Trophoblast cell (in vitro differentiated cells and primary cell): ENCODE data around the gene DAAM2.

Source experiments
- DNase-seq, 2 donors: peaks; one replicate each; pipeline ENCODE4 v3.0.0-alpha.2; 2016
- H2AFZ ChIP-seq: 2 replicates; pipeline ENCODE4 v1.6.1; 2013; ENCODE audit warnings: low read length, moderate library complexity, mild to moderate bottlenecking; ENCODE audit not compliant: insufficient read depth, poor library complexity
- H2AK5ac ChIP-seq: 2 replicates; pipeline ENCODE4 v1.6.1; 2013; ENCODE audit warnings: mild to moderate bottlenecking, low read length
- H2BK120ac ChIP-seq: 2 replicates; pipeline ENCODE4 v1.6.1; 2013; ENCODE audit warnings: low read length, mild to moderate bottlenecking, moderate library complexity; ENCODE audit not compliant: insufficient read depth, poor library complexity
- H2BK12ac ChIP-seq: 2 replicates; pipeline ENCODE4 v1.6.1; 2013; ENCODE audit warnings: mild to moderate bottlenecking, low read length, moderate library complexity
- H2BK5ac ChIP-seq: 2 replicates; pipeline ENCODE4 v1.6.1; 2013; ENCODE audit warnings: low read length, low read depth, moderate library complexity, mild to moderate bottlenecking; ENCODE audit not compliant: poor library complexity
- H3K14ac ChIP-seq: 2 replicates; pipeline ENCODE4 v1.6.1; 2013; ENCODE audit warnings: mild to moderate bottlenecking, low read length
- H3K18ac ChIP-seq: 2 replicates; pipeline ENCODE4 v1.6.1; 2013; ENCODE audit warnings: mild to moderate bottlenecking, low read length
- H3K23ac ChIP-seq: 2 replicates; pipeline ENCODE4 v1.6.1; 2013; ENCODE audit warnings: low read length
- H3K27ac ChIP-seq: 2 replicates; pipeline ENCODE4 v1.5.1; 2013; ENCODE audit warnings: low read depth, mild to moderate bottlenecking, inconsistent platforms, low read length, moderate library complexity
- H3K27me3 ChIP-seq: 2 replicates; pipeline ENCODE4 v1.6.1; 2013; ENCODE audit warnings: inconsistent platforms, mild to moderate bottlenecking, low read length, moderate library complexity; ENCODE audit not compliant: insufficient read depth
- H3K36me3 ChIP-seq, 2 experiments: 1 replicate in 1 of 2; 2 replicates in 1 of 2; pipeline ENCODE4 v1.6.1; 2013; ENCODE audit warnings: low read length in 2 of 2, mild to moderate bottlenecking in 2 of 2, moderate library complexity in 1 of 2; ENCODE audit not compliant: insufficient read depth in 2 of 2, control insufficient read depth in 1 of 2
- H3K4ac ChIP-seq: 2 replicates; pipeline ENCODE4 v1.6.1; 2013; ENCODE audit warnings: low read depth, mild to moderate bottlenecking, low read length, moderate library complexity
- H3K4me1 ChIP-seq, 2 experiments: 1 replicate in 1 of 2; 2 replicates in 1 of 2; pipeline ENCODE4 v1.6.1; 2013; ENCODE audit warnings: low read length in 2 of 2, mild to moderate bottlenecking in 2 of 2, moderate library complexity in 1 of 2; ENCODE audit not compliant: insufficient read depth in 2 of 2, control insufficient read depth in 1 of 2
- H3K4me2 ChIP-seq: 2 replicates; pipeline ENCODE4 v1.6.1; 2013; ENCODE audit warnings: inconsistent platforms, mild to moderate bottlenecking, low read length, moderate library complexity
- H3K4me3 ChIP-seq: 2 replicates; pipeline ENCODE4 v1.5.1; 2013; ENCODE audit warnings: mild to moderate bottlenecking, low read depth, low read length, inconsistent platforms
- H3K79me1 ChIP-seq: one replicate; pipeline ENCODE4 v1.6.1; 2013; ENCODE audit warnings: low read length
- H3K79me2 ChIP-seq: 2 replicates; pipeline ENCODE4 v1.6.1; 2013; ENCODE audit warnings: low read length, mild to moderate bottlenecking; ENCODE audit not compliant: control insufficient read depth, insufficient read depth, poor library complexity
- H3K9ac ChIP-seq: 2 replicates; pipeline ENCODE4 v1.6.1; 2013; ENCODE audit warnings: mild to moderate bottlenecking, low read length
- H3K9me3 ChIP-seq: 2 replicates; pipeline ENCODE4 v1.6.1; 2013; ENCODE audit warnings: low read depth, mild to moderate bottlenecking, control low read depth, inconsistent platforms, low read length; ENCODE audit not compliant: insufficient read depth
- H4K12ac ChIP-seq: 2 replicates; pipeline ENCODE4 v1.6.1; 2013; ENCODE audit warnings: low read depth, mild to moderate bottlenecking, low read length, moderate library complexity
- H4K8ac ChIP-seq: 2 replicates; pipeline ENCODE4 v1.6.1; 2013; ENCODE audit warnings: low read depth, mild to moderate bottlenecking, low read length, moderate library complexity
- H4K91ac ChIP-seq: one replicate; pipeline ENCODE4 v1.6.1; 2013; ENCODE audit warnings: low read depth, mild to moderate bottlenecking, low read length, moderate library complexity
- WGBS: extraction: QIAGEN DNeasy Blood & Tissue Kit; methylation state at CpG from one replicate; pipeline ENCODE4 v1.1.7; 2013; ENCODE audit warnings: missing lambda C conversion rate; ENCODE audit not compliant: insufficient read length, insufficient coverage; ENCODE audit errors: extremely low coverage; 5-methylcytosine and 5-hydroxymethylcytosine counted together

DAAM2 gene

DNA sequence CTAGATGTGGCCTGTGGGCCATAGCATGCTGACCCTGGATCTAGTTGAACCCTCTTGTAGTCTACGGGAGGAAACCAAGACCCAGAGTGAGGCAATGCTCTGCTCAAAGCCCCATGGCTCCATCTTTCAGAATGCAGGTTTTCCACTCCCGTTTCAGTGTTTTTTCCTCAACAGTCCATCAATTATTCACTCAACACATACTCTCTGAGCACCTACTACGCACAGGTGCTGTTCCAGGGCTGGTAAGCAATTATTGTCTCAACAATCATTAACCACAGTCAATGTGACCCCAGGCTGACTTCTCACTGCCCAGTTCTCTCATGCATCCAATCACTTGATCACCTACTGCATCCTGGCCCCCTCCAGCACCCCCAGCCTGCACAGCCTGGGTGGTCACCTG, 122.1 kb downstream of the DAAM2 start:
- no peak overlapping the region for H2BK12ac ChIP-seq
- H3K27ac ChIP-seq, result no peak overlapping the region
- H4K12ac ChIP-seq, result no peak overlapping the region

DNA sequence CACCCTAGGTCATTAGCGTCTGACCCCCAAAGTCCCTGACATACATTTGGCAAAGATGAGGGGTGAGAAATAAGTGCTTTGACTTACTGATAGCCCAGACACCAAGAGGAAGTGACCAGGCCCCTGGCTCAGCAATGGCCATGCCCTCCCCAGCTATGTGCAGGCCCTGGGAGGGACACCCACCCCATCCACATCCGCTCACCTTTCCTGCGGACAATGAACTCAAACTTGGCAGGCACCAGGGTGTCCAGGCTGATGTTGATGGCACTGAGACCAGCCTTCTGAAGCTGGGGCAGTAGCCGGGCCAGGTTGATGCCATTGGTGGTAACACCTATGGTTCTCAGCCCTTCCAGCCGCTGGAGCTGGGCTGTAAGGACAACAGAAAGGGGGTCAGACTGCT, 123.7 kb downstream of the DAAM2 start:
- H3K4ac ChIP-seq, result no peak overlapping the region
- no peak overlapping the region for H4K91ac ChIP-seq
- no peak overlapping the region for H3K9ac ChIP-seq
- no peaks in the 10 kb centered on the region for H3K9me3 ChIP-seq
- DNase-seq, result no peak
- H2BK120ac ChIP-seq, result no peak overlapping the region
- no peaks in the 10 kb centered on the region for H3K27me3 ChIP-seq
- WGBS, result no CpG with 5 or more reads among the region's 5 CpGs
- H3K23ac ChIP-seq, result no peak overlapping the region
- no peak overlapping the region for H4K8ac ChIP-seq
- no peaks in the 10 kb centered on the region for H3K79me2 ChIP-seq
- peaks cover 2 to 4% of the 10 kb centered on the region in 2 experiments for H3K4me1 ChIP-seq
- no peak overlapping the region for H2BK5ac ChIP-seq
- H3K36me3 ChIP-seq, result no peaks in the 10 kb centered on the region
- no peak overlapping the region for H4K12ac ChIP-seq
- H3K27ac ChIP-seq, result no peak overlapping the region
- no peak overlapping the region for H2AK5ac ChIP-seq
- no peak overlapping the region for H2BK12ac ChIP-seq
- no peaks in the 10 kb centered on the region for H3K79me1 ChIP-seq
- H3K14ac ChIP-seq, result no peak overlapping the region
- H2AFZ ChIP-seq, result no peak overlapping the region
- peak overlapping the region; percentile 43 for H3K4me3 ChIP-seq
- H3K4me2 ChIP-seq, result no peak overlapping the region
- no peak overlapping the region for H3K18ac ChIP-seq

More for the DNA sequence above, 122.1 kb downstream of the DAAM2 start:
- Histone ChIP-seq H2AFZ (no peak overlapping the region), H3K4ac (no peak overlapping the region), H2BK120ac (no peak overlapping the region), H3K9ac (no peak overlapping the region), H3K27me3 (no peaks in the 10 kb centered on the region), H3K14ac (no peak overlapping the region), H4K8ac (no peak overlapping the region), H3K9me3 (no peaks in the 10 kb centered on the region), H3K79me1 (no peaks in the 10 kb centered on the region), H3K23ac (no peak overlapping the region), H3K18ac (no peak overlapping the region), H2BK5ac (no peak overlapping the region), H4K91ac (no peak overlapping the region), H3K4me1 (peaks cover 2 to 4% of the 10 kb centered on the region in 2 experiments), H2AK5ac (no peak overlapping the region), H3K36me3 (no peaks in the 10 kb centered on the region), H3K4me3 (no peak overlapping the region), H3K79me2 (no peaks in the 10 kb centered on the region), H3K4me2 (no peak overlapping the region)
- DNase-seq, result no peak
- no CpG with 5 or more reads among the region's 3 CpGs for WGBS

DNA sequence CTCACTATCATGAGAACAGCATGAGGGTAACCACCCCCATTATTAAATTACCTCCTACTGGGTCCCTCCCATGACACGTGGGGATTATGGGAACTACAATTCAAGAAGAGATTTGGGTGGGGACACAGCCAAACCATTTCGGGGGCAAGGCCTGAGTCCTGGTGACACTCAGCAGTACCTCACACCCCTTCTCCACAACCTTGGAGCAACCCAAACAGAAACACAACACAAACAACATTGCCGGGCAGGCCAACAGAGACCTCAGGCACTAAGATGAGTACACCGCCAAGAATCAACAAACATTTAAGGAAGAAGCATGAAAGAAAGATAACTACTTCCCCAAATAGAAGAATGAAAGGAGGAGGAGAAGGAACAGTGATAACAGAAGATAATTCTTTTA, 125.2 kb downstream of the DAAM2 start:
- Histone ChIP-seq H3K4ac (no peak overlapping the region), H4K12ac (no peak overlapping the region), H3K4me2 (no peak overlapping the region), H3K23ac (no peak overlapping the region), H2BK120ac (no peak overlapping the region), H3K9me3 (no peaks in the 10 kb centered on the region), H3K36me3 (peaks cover 0 to 2% of the 10 kb centered on the region in 2 experiments), H2AFZ (no peak overlapping the region), H4K8ac (no peak overlapping the region), H3K9ac (no peak overlapping the region), H3K18ac (no peak overlapping the region), H3K79me2 (no peaks in the 10 kb centered on the region), H2BK5ac (no peak overlapping the region), H3K4me3 (no peak overlapping the region), H3K27ac (no peak overlapping the region), H3K27me3 (no peaks in the 10 kb centered on the region), H4K91ac (no peak overlapping the region), H2BK12ac (no peak overlapping the region), H3K4me1 (peaks cover 2 to 4% of the 10 kb centered on the region in 2 experiments), H2AK5ac (no peak overlapping the region), H3K14ac (no peak overlapping the region), H3K79me1 (no peaks in the 10 kb centered on the region)
- WGBS, result no CpG with 5 or more reads among the region's 4 CpGs
- DNase-seq, result no peak

DNA sequence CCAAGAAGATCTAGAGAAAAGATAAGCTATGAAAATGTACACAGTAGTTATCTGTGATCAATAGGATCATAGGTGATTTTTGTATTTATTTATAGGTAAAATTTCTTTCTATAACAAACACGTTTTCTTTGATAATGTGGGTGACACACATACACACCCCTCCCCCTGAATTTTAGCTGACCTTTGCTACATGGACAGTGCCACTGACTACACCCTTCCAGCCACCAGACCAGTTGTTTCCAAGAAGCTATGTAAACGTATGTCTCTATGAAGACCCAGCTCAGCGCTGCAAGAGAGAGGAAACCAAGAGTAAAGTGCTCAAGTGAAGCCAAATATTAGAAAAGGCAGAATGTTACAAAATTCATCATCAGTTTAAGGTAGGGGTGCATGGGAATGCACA, 125.8 kb downstream of the DAAM2 start:
- Histone ChIP-seq H2BK120ac (no peak overlapping the region), H3K4ac (no peak overlapping the region), H2AK5ac (no peak overlapping the region), H2BK5ac (no peak overlapping the region), H3K4me1 (peaks cover 2 to 4% of the 10 kb centered on the region in 2 experiments), H3K79me1 (no peaks in the 10 kb centered on the region), H2AFZ (no peak overlapping the region), H3K36me3 (peaks cover 0 to 2% of the 10 kb centered on the region in 2 experiments), H3K9me3 (no peaks in the 10 kb centered on the region), H2BK12ac (no peak overlapping the region), H3K23ac (no peak overlapping the region), H3K18ac (no peak overlapping the region), H3K14ac (no peak overlapping the region), H4K12ac (no peak overlapping the region), H3K9ac (no peak overlapping the region), H3K4me2 (no peak overlapping the region), H3K4me3 (no peak overlapping the region), H4K8ac (no peak overlapping the region), H3K27me3 (no peaks in the 10 kb centered on the region), H3K79me2 (no peaks in the 10 kb centered on the region), H4K91ac (no peak overlapping the region), H3K27ac (no peak overlapping the region)
- DNase-seq, result no peak
- WGBS, result no CpG with 5 or more reads among the region's 3 CpGs
